WTC11 (cell line): ENCODE data around the gene SETD4. TPM values are rescaled to one million over a fixed set of nuclear protein-coding genes. Genes with fewer than 3 reads are reported as not detected.

Source experiments
- ATAC-seq: fragments of 200-7000 bp; cut with Tn5 transposase; 2 replicates; pipeline ENCODE4 v1.10.0; 2021; ENCODE audit warnings: mild to moderate bottlenecking, moderate library complexity
- CTCF ChIA-PET: fragments of 300-600 bp; sonication (Branson Sonifier 250); formaldehyde crosslinking; loops from one replicate; lab custom pipeline; 2021; ENCODE audit warnings: antibody characterized with exemption; lab: Charles Lee
- POLR2A ChIA-PET: fragments of 350-600 bp; sonication (Branson Sonifier 250); formaldehyde crosslinking; loops from one replicate; lab custom pipeline; 2021; ENCODE audit warnings: antibody characterized with exemption; lab: Charles Lee
- DNase-seq: peaks from one replicate; pipeline ENCODE4 v3.0.0; 2021; ENCODE audit warnings: low spot score
- H3K27ac Mint-ChIP-seq: 2 replicates; pipeline ENCODE4 v1.8.0; 2021; ENCODE audit warnings: mixed read lengths
- H3K27me3 Mint-ChIP-seq: 2 replicates; pipeline ENCODE4 v1.8.0; 2021; ENCODE audit warnings: low read depth, mild to moderate bottlenecking, moderate library complexity, mixed read lengths
- H3K36me3 Mint-ChIP-seq: 2 replicates; pipeline ENCODE4 v1.8.0; 2021; ENCODE audit warnings: mixed read lengths
- H3K4me1 Mint-ChIP-seq: 2 replicates; pipeline ENCODE4 v1.8.0; 2022; ENCODE audit warnings: mixed read lengths
- H3K4me3 Mint-ChIP-seq: 2 replicates; pipeline ENCODE4 v1.8.0; 2021; ENCODE audit warnings: mild to moderate bottlenecking, moderate library complexity, mixed read lengths
- H3K9me3 Mint-ChIP-seq: 2 replicates; pipeline ENCODE4 v1.8.0; 2021; ENCODE audit warnings: mixed read lengths
- CBFB ChIP-seq: sonication (generic); formaldehyde crosslinking; IDR thresholded peaks from 2 replicates; pipeline ENCODE4 v1.8.1; 2022; ENCODE audit warnings: mild to moderate bottlenecking, low read depth, missing genetic modification reagents
- CREM ChIP-seq: sonication (generic); formaldehyde crosslinking; IDR thresholded peaks from 2 replicates; pipeline ENCODE4 v1.8.1; 2022; ENCODE audit warnings: mild to moderate bottlenecking, missing genetic modification reagents, moderate library complexity
- CTCF ChIP-seq: fragments of 200-600 bp; IDR thresholded peaks from 2 replicates; pipeline ENCODE4 v1.8.0; 2022; ENCODE audit warnings: antibody characterized with exemption
- E2F5 ChIP-seq: sonication (generic); formaldehyde crosslinking; IDR thresholded peaks from 2 replicates; pipeline ENCODE4 v1.8.1; 2022; ENCODE audit warnings: mild to moderate bottlenecking, moderate library complexity, missing genetic modification reagents
- ELF4 ChIP-seq: sonication (generic); formaldehyde crosslinking; IDR thresholded peaks from 2 replicates; pipeline ENCODE4 v1.8.1; 2022; ENCODE audit warnings: low read depth, mild to moderate bottlenecking, moderate library complexity, missing genetic modification reagents
- FOXP4 ChIP-seq: sonication (generic); formaldehyde crosslinking; IDR thresholded peaks from 2 replicates; pipeline ENCODE4 v1.8.0; 2022; ENCODE audit warnings: mild to moderate bottlenecking, missing genetic modification reagents
- MAX ChIP-seq: sonication (generic); formaldehyde crosslinking; IDR thresholded peaks from 2 replicates; pipeline ENCODE4 v1.8.0; 2022; ENCODE audit warnings: mild to moderate bottlenecking, missing genetic modification reagents
- PRDM15 ChIP-seq: sonication (generic); formaldehyde crosslinking; IDR thresholded peaks from 2 replicates; pipeline ENCODE4 v1.8.0; 2022; ENCODE audit warnings: missing genetic modification reagents
- TCF7 ChIP-seq: sonication (generic); formaldehyde crosslinking; IDR thresholded peaks from 2 replicates; pipeline ENCODE4 v1.8.0; 2022; ENCODE audit warnings: mild to moderate bottlenecking, low read depth, missing genetic modification reagents, moderate library complexity
- TEAD1 ChIP-seq: sonication (generic); formaldehyde crosslinking; IDR thresholded peaks from 2 replicates; pipeline ENCODE4 v1.8.0; 2022; ENCODE audit warnings: mild to moderate bottlenecking, missing genetic modification reagents
- TEAD4 ChIP-seq: sonication (generic); formaldehyde crosslinking; IDR thresholded peaks from 2 replicates; pipeline ENCODE4 v1.8.0; 2022; ENCODE audit warnings: mild to moderate bottlenecking, missing genetic modification reagents
- ZNF121 ChIP-seq: sonication (generic); formaldehyde crosslinking; IDR thresholded peaks from 2 replicates; pipeline ENCODE4 v1.8.0; 2023; ENCODE audit warnings: missing genetic modification reagents
- ZNF281 ChIP-seq: sonication (generic); formaldehyde crosslinking; IDR thresholded peaks from 2 replicates; pipeline ENCODE4 v1.8.0; 2023; ENCODE audit warnings: mild to moderate bottlenecking, missing genetic modification reagents
- ZNF317 ChIP-seq: sonication (generic); formaldehyde crosslinking; IDR thresholded peaks from 2 replicates; pipeline ENCODE4 v1.8.1; 2023; ENCODE audit warnings: low read depth, mild to moderate bottlenecking, moderate library complexity, missing genetic modification reagents, borderline replicate concordance
- total RNA-seq: library from RNA; stranded (reverse); gene quantifications from 3 replicates; pipeline ENCODE4 v1.2.3, GENCODE V29; 2021
- TF ChIP-seq, protein P1 (sequence below): sonication (generic); formaldehyde crosslinking; IDR thresholded peaks from 2 replicates; pipeline ENCODE4 v1.8.1; 2022; ENCODE audit warnings: low read depth, mild to moderate bottlenecking, moderate library complexity, missing genetic modification reagents, borderline replicate concordance
- TF ChIP-seq, protein P2 (sequence below): sonication (generic); formaldehyde crosslinking; IDR thresholded peaks from 2 replicates; pipeline ENCODE4 v1.8.1; 2023; ENCODE audit warnings: mild to moderate bottlenecking, missing genetic modification reagents, moderate library complexity
- TF ChIP-seq, protein P3 (sequence below): sonication (generic); formaldehyde crosslinking; IDR thresholded peaks from 2 replicates; pipeline ENCODE4 v1.8.1; 2022; ENCODE audit warnings: low read depth, missing genetic modification reagents, borderline replicate concordance
- TF ChIP-seq, protein P4 (sequence below): fragments of 250-450 bp; sonication (Bioruptor Pico); IDR thresholded peaks from 2 replicates; pipeline ENCODE4 v1.9.0; 2021; ENCODE audit warnings: mild to moderate bottlenecking

The SETD4 gene
- total RNA-seq, 1 experiment from 2014 or later: 64.8 TPM

- POLR2A ChIA-PET: interaction anchor here (0.7 to 0.9 kb wide), 2 partner anchors 20 to 27 kb away, joined by 4 to 6 read pairs; partner anchors contain the start of gene SETD4
- no peak overlapping the region for H3K27ac Mint-ChIP-seq
- TF ChIP-seq, protein P1, sequence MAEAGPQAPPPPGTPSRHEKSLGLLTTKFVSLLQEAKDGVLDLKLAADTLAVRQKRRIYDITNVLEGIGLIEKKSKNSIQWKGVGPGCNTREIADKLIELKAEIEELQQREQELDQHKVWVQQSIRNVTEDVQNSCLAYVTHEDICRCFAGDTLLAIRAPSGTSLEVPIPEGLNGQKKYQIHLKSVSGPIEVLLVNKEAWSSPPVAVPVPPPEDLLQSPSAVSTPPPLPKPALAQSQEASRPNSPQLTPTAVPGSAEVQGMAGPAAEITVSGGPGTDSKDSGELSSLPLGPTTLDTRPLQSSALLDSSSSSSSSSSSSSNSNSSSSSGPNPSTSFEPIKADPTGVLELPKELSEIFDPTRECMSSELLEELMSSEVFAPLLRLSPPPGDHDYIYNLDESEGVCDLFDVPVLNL: no peak
- no peak for TF ChIP-seq CREM (CRISPR knock-in tag)
- TF ChIP-seq ZNF281 (CRISPR knock-in tag): no peak
- no peak for TF ChIP-seq TCF7
- TF ChIP-seq, protein P2, sequence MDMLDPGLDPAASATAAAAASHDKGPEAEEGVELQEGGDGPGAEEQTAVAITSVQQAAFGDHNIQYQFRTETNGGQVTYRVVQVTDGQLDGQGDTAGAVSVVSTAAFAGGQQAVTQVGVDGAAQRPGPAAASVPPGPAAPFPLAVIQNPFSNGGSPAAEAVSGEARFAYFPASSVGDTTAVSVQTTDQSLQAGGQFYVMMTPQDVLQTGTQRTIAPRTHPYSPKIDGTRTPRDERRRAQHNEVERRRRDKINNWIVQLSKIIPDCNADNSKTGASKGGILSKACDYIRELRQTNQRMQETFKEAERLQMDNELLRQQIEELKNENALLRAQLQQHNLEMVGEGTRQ (CRISPR knock-in tag): no peak
- no peak for TF ChIP-seq CBFB (CRISPR knock-in tag)
- TF ChIP-seq ZNF317 (CRISPR knock-in tag): no peak
- no peak for TF ChIP-seq E2F5
- no peak for TF ChIP-seq FOXP4 (CRISPR knock-in tag)
- no peak for TF ChIP-seq CTCF
- no peak for TF ChIP-seq TEAD1 (CRISPR knock-in tag)
- TF ChIP-seq TEAD4: no peak
- no peak for TF ChIP-seq ZNF121 (CRISPR knock-in tag)
- no peak for TF ChIP-seq MAX
- TF ChIP-seq, protein P3, sequence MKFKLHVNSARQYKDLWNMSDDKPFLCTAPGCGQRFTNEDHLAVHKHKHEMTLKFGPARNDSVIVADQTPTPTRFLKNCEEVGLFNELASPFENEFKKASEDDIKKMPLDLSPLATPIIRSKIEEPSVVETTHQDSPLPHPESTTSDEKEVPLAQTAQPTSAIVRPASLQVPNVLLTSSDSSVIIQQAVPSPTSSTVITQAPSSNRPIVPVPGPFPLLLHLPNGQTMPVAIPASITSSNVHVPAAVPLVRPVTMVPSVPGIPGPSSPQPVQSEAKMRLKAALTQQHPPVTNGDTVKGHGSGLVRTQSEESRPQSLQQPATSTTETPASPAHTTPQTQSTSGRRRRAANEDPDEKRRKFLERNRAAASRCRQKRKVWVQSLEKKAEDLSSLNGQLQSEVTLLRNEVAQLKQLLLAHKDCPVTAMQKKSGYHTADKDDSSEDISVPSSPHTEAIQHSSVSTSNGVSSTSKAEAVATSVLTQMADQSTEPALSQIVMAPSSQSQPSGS: no peak
- no peak for TF ChIP-seq ELF4 (CRISPR knock-in tag)
- TF ChIP-seq PRDM15: no peak
- TF ChIP-seq, protein P4, sequence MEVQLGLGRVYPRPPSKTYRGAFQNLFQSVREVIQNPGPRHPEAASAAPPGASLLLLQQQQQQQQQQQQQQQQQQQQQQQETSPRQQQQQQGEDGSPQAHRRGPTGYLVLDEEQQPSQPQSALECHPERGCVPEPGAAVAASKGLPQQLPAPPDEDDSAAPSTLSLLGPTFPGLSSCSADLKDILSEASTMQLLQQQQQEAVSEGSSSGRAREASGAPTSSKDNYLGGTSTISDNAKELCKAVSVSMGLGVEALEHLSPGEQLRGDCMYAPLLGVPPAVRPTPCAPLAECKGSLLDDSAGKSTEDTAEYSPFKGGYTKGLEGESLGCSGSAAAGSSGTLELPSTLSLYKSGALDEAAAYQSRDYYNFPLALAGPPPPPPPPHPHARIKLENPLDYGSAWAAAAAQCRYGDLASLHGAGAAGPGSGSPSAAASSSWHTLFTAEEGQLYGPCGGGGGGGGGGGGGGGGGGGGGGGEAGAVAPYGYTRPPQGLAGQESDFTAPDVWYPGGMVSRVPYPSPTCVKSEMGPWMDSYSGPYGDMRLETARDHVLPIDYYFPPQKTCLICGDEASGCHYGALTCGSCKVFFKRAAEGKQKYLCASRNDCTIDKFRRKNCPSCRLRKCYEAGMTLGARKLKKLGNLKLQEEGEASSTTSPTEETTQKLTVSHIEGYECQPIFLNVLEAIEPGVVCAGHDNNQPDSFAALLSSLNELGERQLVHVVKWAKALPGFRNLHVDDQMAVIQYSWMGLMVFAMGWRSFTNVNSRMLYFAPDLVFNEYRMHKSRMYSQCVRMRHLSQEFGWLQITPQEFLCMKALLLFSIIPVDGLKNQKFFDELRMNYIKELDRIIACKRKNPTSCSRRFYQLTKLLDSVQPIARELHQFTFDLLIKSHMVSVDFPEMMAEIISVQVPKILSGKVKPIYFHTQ: no peak
Observed at GRCh38 chr21:36080386-36080785, 20.1 kb upstream of the SETD4 start.

More at GRCh38 chr21:36080386-36080785, 20.1 kb upstream of the SETD4 start:
- Mint-ChIP-seq H3K9me3 (0 out of 2 replicates have a peak, but pooled peaks cover 3% of the 10 kb centered on the region), H3K4me1 (peaks cover 21% of the 10 kb centered on the region), H3K36me3 (peaks cover 3% of the 10 kb centered on the region; the same call in 1 of the 2 replicates), H3K27me3 (no peaks in the 10 kb centered on the region; the same call in 1 of the 2 replicates), H3K4me3 (no peak overlapping the region)
- CTCF ChIA-PET: interaction anchor here (0.7 kb wide), 1 partner anchor 12 kb away, joined by 3 read pairs; no protein-coding TSS in a partner anchor
- no peak for ATAC-seq
- DNase-seq: no peak
